ENCODE measurements around the gene ZMYM2. TPM values are rescaled to one million over a fixed set of nuclear protein-coding genes. Genes with fewer than 3 reads are reported as not detected.

The ZMYM2 gene
- polyA plus RNA-seq, 4 donors, result 90.8 to 125 (median 118) TPM

- no peak for DNase-seq (ENCODE audit: low read depth in 4 of 4, low spot score in 3 of 4)
Measured at GRCh38 chr13:20130652-20131051, 172.1 kb downstream of the ZMYM2 start.

- no peak for DNase-seq (ENCODE audit: low read depth in 4 of 4, low spot score in 3 of 4)
Measured at GRCh38 chr13:20131057-20131832, 172.7 kb downstream of the ZMYM2 start.

GRCh38 chr13:20132052-20132634 is 173.6 kb downstream of the ZMYM2 start:
- no peak for DNase-seq (ENCODE audit: low read depth in 4 of 4, low spot score in 3 of 4)

- DNase-seq (ENCODE audit: low read depth in 4 of 4, low spot score in 3 of 4), result no peak
Measured at GRCh38 chr13:20134732-20135131, 176.2 kb downstream of the ZMYM2 start.

- DNase-seq (ENCODE audit: low read depth in 4 of 4, low spot score in 3 of 4), result no peak
Measured at GRCh38 chr13:20136781-20137703, 178.5 kb downstream of the ZMYM2 start.

- no peak for DNase-seq (ENCODE audit: low read depth in 4 of 4, low spot score in 3 of 4)
Measured at GRCh38 chr13:20137875-20138274, 179.3 kb downstream of the ZMYM2 start.

GRCh38 chr13:20140487-20140886 is 182.0 kb downstream of the ZMYM2 start:
- DNase-seq (ENCODE audit: low read depth in 4 of 4, low spot score in 3 of 4), result no peak

Other genes starting within 250 kb of the ZMYM2 start
- 10 to 100 TPM; 75.5 to 86.6 (median 84.5) TPM for gene PSPC1, start 175.8 kb upstream of the ZMYM2 start, polyA plus RNA-seq (ENCODE audit: insufficient read length in 4 of 4)
- gene ZMYM5, start 95.1 kb upstream of the ZMYM2 start, polyA plus RNA-seq (ENCODE audit: insufficient read length in 4 of 4), result 10 to 100 TPM; 20.1 to 27.3 (median 23.5) TPM
- gene GJA3, start 202.3 kb downstream of the ZMYM2 start, polyA plus RNA-seq (ENCODE audit: insufficient read length in 4 of 4), result 10 to 100 TPM; 13.6 to 15.6 (median 14.4) TPM
- gene GJB2, start 234.2 kb downstream of the ZMYM2 start, polyA plus RNA-seq (ENCODE audit: insufficient read length in 4 of 4), result 1 to 10 TPM; 3.3 to 5.6 (median 4.8) TPM